T-helper 2 cell treated with Interferon-gamma antibody and Interleukin-4, amounts not matched to agents 100 ng/mL and 5 ng/mL, for 36 hours (primary cell): ENCODE data around the gene CIT. TPM values are rescaled to one million over a fixed set of nuclear protein-coding genes. Genes with fewer than 3 reads are reported as not detected.
"Not testable (repeated sequence)": the region's sequence is repeated elsewhere in the genome, so short reads cannot be mapped to it uniquely, and the experiment has no call there.

Experiments used
- intact Hi-C: fragments of 100-400 bp; cut with micrococcal nuclease; formaldehyde crosslinking; loops from one replicate; pipeline ENCODE4 v1.15.1; 2023
- total RNA-seq: library from RNA; stranded (reverse); gene quantifications from 2 replicates; pipeline ENCODE4 v1.2.3, GENCODE V29; 2022

CIT gene
- total RNA-seq, 1 donor from 2014 or later = 85.6 TPM

GRCh38 chr12:119746169-119746568 is 131.0 kb downstream of the CIT start:
- intact Hi-C loops = no loop called here

- intact Hi-C loops = no loop called here
These were observed 132.1 kb downstream of the CIT start for GRCh38 chr12:119744900-119745606.

GRCh38 chr12:119742700-119743099 is 134.4 kb downstream of the CIT start:
- intact Hi-C loops = no loop called here

- intact Hi-C loops = no loop called here
These were observed 136.3 kb downstream of the CIT start for GRCh38 chr12:119740830-119741229.

GRCh38 chr12:119735079-119735478 is 142.0 kb downstream of the CIT start:
- intact Hi-C loops = no loop called here

- intact Hi-C loops = no loop called here
These were observed 146.7 kb downstream of the CIT start for GRCh38 chr12:119730381-119730780.

GRCh38 chr12:119729871-119730270 is 147.2 kb downstream of the CIT start:
- intact Hi-C loops = no loop called here

- intact Hi-C loops = no loop called here
These were observed 148.7 kb downstream of the CIT start for GRCh38 chr12:119728444-119728745.

GRCh38 chr12:119727600-119728443 is 149.3 kb downstream of the CIT start:
- intact Hi-C loops = no loop called here

- intact Hi-C loops = no loop called here
These were observed 151.6 kb downstream of the CIT start for GRCh38 chr12:119725523-119725922.

GRCh38 chr12:119721306-119721705 is 155.8 kb downstream of the CIT start:
- intact Hi-C loops = no loop called here

GRCh38 chr12:119720349-119720748 is 156.8 kb downstream of the CIT start:
- intact Hi-C loops = no loop called here

- intact Hi-C loops = no loop called here
These were observed 159.0 kb downstream of the CIT start for GRCh38 chr12:119718141-119718540.

- intact Hi-C loops = no loop called here
These were observed 161.9 kb downstream of the CIT start for GRCh38 chr12:119715268-119715620.

- intact Hi-C loops = no loop called here
These were observed 162.4 kb downstream of the CIT start for GRCh38 chr12:119714614-119715267.

GRCh38 chr12:119713551-119714031 is 163.5 kb downstream of the CIT start:
- intact Hi-C loops = no loop called here

- intact Hi-C loops = no loop called here
These were observed 164.4 kb downstream of the CIT start for GRCh38 chr12:119712721-119713120.

GRCh38 chr12:119711693-119712092 is 165.4 kb downstream of the CIT start:
- intact Hi-C loops = no loop called here

- intact Hi-C loops = no loop called here
These were observed 166.1 kb downstream of the CIT start for GRCh38 chr12:119710965-119711551.

GRCh38 chr12:119710374-119710964 is 166.7 kb downstream of the CIT start:
- intact Hi-C loops = no loop called here

GRCh38 chr12:119706427-119706826 is 170.7 kb downstream of the CIT start:
- intact Hi-C loops = not testable (repeated sequence)
